ENCODE results near the gene MKS1. TPM values are rescaled to one million over a fixed set of nuclear protein-coding genes. Genes with fewer than 3 reads are reported as not detected.

The MKS1 gene
- total RNA-seq, 1 experiment from 2014 or later = 24.8 TPM

- H3K14ac ChIP-seq (ENCODE audit: insufficient read depth, low read length) = no peak overlapping the region; the same call in 1 of the 2 replicates
- peaks cover 5 to 7% of the 10 kb centered on the region in 2 experiments; a peak in 3 of 4 replicates for H3K4me1 Mint-ChIP-seq
- DNase-seq = peak; percentile 75
- no peak overlapping the region for H2BK120ac ChIP-seq (ENCODE audit: low read depth, low read length, poor library complexity, severe bottlenecking)
- H2BK15ac ChIP-seq (ENCODE audit: low read depth, low read length) = no peak overlapping the region
- no peak overlapping the region for H3T11ph ChIP-seq (ENCODE audit: low read length)
- no peaks in the 10 kb centered on the region for H3K27me3 ChIP-seq (ENCODE audit: insufficient read depth, low read length)
- no peaks in the 10 kb centered on the region for H3K23me2 ChIP-seq (ENCODE audit: insufficient read length, low read depth, low read length, poor library complexity, severe bottlenecking)
- H3K4ac ChIP-seq (ENCODE audit: low read depth, low read length) = no peak overlapping the region
- no peaks in the 10 kb centered on the region for H3K36me3 Mint-ChIP-seq (ENCODE audit: insufficient read depth in 1 of 3, low read depth in 3 of 3)
- H2AFZ ChIP-seq (ENCODE audit: low read length) = no peak overlapping the region
- no peak overlapping the region for H2BK20ac ChIP-seq (ENCODE audit: low read depth, low read length, poor library complexity, severe bottlenecking)
- H4K91ac ChIP-seq (ENCODE audit: insufficient read length, low read depth, low read length) = no peak overlapping the region
- no peaks in the 10 kb centered on the region for H3K79me1 ChIP-seq (ENCODE audit: insufficient read depth, low read depth, low read length, poor library complexity, severe bottlenecking)
- no peak overlapping the region for H3K27ac Mint-ChIP-seq
- no peak overlapping the region for H4K5ac ChIP-seq (ENCODE audit: insufficient read length, low read depth, low read length)
- no peak overlapping the region for H2BK12ac ChIP-seq (ENCODE audit: insufficient read length, low read depth, low read length)
- H3K23ac ChIP-seq (ENCODE audit: insufficient read length, low read depth, low read length) = no peak overlapping the region
- H3K27ac ChIP-seq (ENCODE audit: insufficient read length, low read depth, low read length) = no peak overlapping the region
- no peaks in the 10 kb centered on the region for H3K79me2 ChIP-seq (ENCODE audit: insufficient read depth, low read length)
- WGBS (ENCODE audit: extremely low coverage, insufficient read length, low lambda C conversion rate) = no CpG with 5 or more reads among the region's 18 CpGs
- H3K9ac ChIP-seq (ENCODE audit: extremely low read depth, insufficient read length, low read length) = no peak overlapping the region
- no peaks in the 10 kb centered on the region for H3K9me3 ChIP-seq (ENCODE audit: control insufficient read depth, low read depth, low read length)
- no peak overlapping the region for H3K56ac ChIP-seq (ENCODE audit: insufficient read length, low read depth, low read length)
- peaks cover 25% of the 10 kb centered on the region for H3K27me3 Mint-ChIP-seq (ENCODE audit: low read depth)
- H3K4me1 ChIP-seq (ENCODE audit: insufficient read depth, low read length) = no peaks in the 10 kb centered on the region
- no peak overlapping the region for H3K18ac ChIP-seq (ENCODE audit: insufficient read length, low read depth, low read length)
- H2BK5ac ChIP-seq (ENCODE audit: insufficient read length, low read length) = no peak overlapping the region
- no peak overlapping the region for H4K8ac ChIP-seq (replicated peaks; ENCODE audit: insufficient read length, low read depth, low read length)
- H2AK5ac ChIP-seq (ENCODE audit: insufficient read length, low read length) = no peak overlapping the region
- H3K4me3 Mint-ChIP-seq = no peak overlapping the region; a peak in 1 of 5 replicates
- H3K4me2 ChIP-seq (ENCODE audit: insufficient read depth, insufficient read length, low read length) = no peak overlapping the region
- H4K20me1 ChIP-seq (ENCODE audit: control insufficient read depth, insufficient read depth, insufficient read length) = no peaks in the 10 kb centered on the region
- no peaks in the 10 kb centered on the region for H3K9me3 Mint-ChIP-seq
- TF ChIP-seq CTCF (conservative IDR thresholded peaks at IDR 0.05) = peak; percentile 54
Observed at GRCh38 chr17:58193641-58194255, 25.3 kb downstream of the MKS1 start.
